Esophagus squamous epithelium (tissue), 5 donors: ENCODE results near the gene RBMS3. TPM values are rescaled to one million over a fixed set of nuclear protein-coding genes. Genes with fewer than 3 reads are reported as not detected.
A peak's percentile ranks its signal among the peaks of the same experiment; 100 is the strongest.

Experiments used
- DNase-seq: peaks from one replicate; lab custom pipeline; 2025; lab: John Stamatoyannopoulos, UW
- H3K27ac ChIP-seq, 4 donors: fragments of 200-600 bp; sonication (generic); one replicate each; pipeline ENCODE4 v1.5.1; 2016 to 2019; ENCODE audit warnings: mild to moderate bottlenecking in 1 of 4
- H3K27me3 ChIP-seq, 4 donors: fragments of 200-600 bp; sonication (generic); 1 replicate in 3 of 4; 2 replicates in 1 of 4; pipeline versions ENCODE4 v1.5.1 to v1.6.0; 2017 to 2021; ENCODE audit warnings: antibody characterized with exemption in 1 of 4
- H3K36me3 ChIP-seq, 3 donors: fragments of 200-600 bp; sonication (generic); one replicate each; pipeline ENCODE4 v1.5.1; 2016 to 2019
- H3K4me1 ChIP-seq, 3 donors: fragments of 200-600 bp; sonication (generic); one replicate each; pipeline ENCODE4 v1.5.1; 2017 to 2019
- H3K4me3 ChIP-seq, 4 donors: fragments of 200-600 bp; sonication (generic); 1 replicate in 3 of 4; 2 replicates in 1 of 4; pipeline ENCODE4 v1.5.1; 2016 to 2019; ENCODE audit warnings: mild to moderate bottlenecking in 2 of 4, moderate library complexity in 1 of 4
- H3K9me3 ChIP-seq, 3 donors: fragments of 200-600 bp; sonication (generic); one replicate each; pipeline ENCODE4 v1.5.1; 2016 to 2019
- CTCF ChIP-seq, 6 experiments: fragments of 450-650 bp in 4 of 6; fragments of 200-600 bp in 2 of 6; sonication (generic) in 2 of 6; IDR thresholded peaks; one replicate each; pipeline ENCODE4 v1.5.1; 2016 to 2019; ENCODE audit warnings: antibody characterized with exemption in 6 of 6, mild to moderate bottlenecking in 4 of 6, moderate library complexity in 4 of 6
- POLR2A ChIP-seq, 4 donors: fragments of 450-650 bp; IDR thresholded peaks; one replicate each; pipeline ENCODE4 v1.6.1; 2017; ENCODE audit warnings: antibody characterized with exemption in 4 of 4, mild to moderate bottlenecking in 4 of 4, moderate library complexity in 3 of 4
- WGBS, 2 donors: methylation state at CpG; one replicate each; pipeline ENCODE4 v1.1.5; 2018; 5-methylcytosine and 5-hydroxymethylcytosine counted together
- intact Hi-C: fragments of 100-400 bp; cut with DNase I; formaldehyde crosslinking; loops from one replicate; pipeline ENCODE4 v1.15.0; 2022
- total RNA-seq, 4 donors: library from RNA; depleted of rRNA; stranded (reverse); fragments of >200 nt; gene quantifications; one replicate each; pipeline ENCODE4 v1.1.0, GENCODE V29; 2016
- donor health status: DM: yes; HTN: yes; CAD: no.

The RBMS3 gene
- total RNA-seq, 4 donors from 2014 or later = 0.57 to 35.7 (median 6.1) TPM

- intact Hi-C loops = no loop called here
- no peak for DNase-seq
- WGBS, 2 donors = 70 to 85% methylated on average over 2 of the region's 2 CpGs
- Histone ChIP-seq H3K27me3 (no peaks in the 10 kb centered on the region), H3K4me3 (no peak overlapping the region), H3K4me1 (peaks cover 4 to 27% (median 16%) of the 10 kb centered on the region in 3 donors), H3K36me3 (no peaks in the 10 kb centered on the region), H3K27ac (no peak overlapping the region), H3K9me3 (no peaks in the 10 kb centered on the region)
- no peak for TF ChIP-seq POLR2A (IDR thresholded peaks at IDR 0.05)
- no peak for TF ChIP-seq CTCF (IDR thresholded peaks at IDR 0.05)
Measured at GRCh38 chr3:29690686-29691353, 409.9 kb downstream of the RBMS3 start.

GRCh38 chr3:29693863-29694262 is 413.0 kb downstream of the RBMS3 start:
- Histone ChIP-seq H3K9me3 (no peaks in the 10 kb centered on the region), H3K4me3 (no peak overlapping the region), H3K27me3 (no peaks in the 10 kb centered on the region), H3K36me3 (no peaks in the 10 kb centered on the region), H3K27ac (peak overlapping the region in 2 of 4 donors; percentile 63 to 83), H3K4me1 (peaks cover 5 to 36% (median 18%) of the 10 kb centered on the region in 3 donors)
- DNase-seq = no peak
- WGBS, 2 donors = 52 to 71% methylated on average over 1 of the region's 1 CpG
- TF ChIP-seq POLR2A (IDR thresholded peaks at IDR 0.05) (no peak), CTCF (IDR thresholded peaks at IDR 0.05) (no peak)
- intact Hi-C loops = no loop called here

GRCh38 chr3:29694331-29694730 is 413.5 kb downstream of the RBMS3 start:
- DNase-seq = no peak
- intact Hi-C loops = no loop called here

GRCh38 chr3:29694783-29695182 is 413.9 kb downstream of the RBMS3 start:
- Histone ChIP-seq H3K4me1 (peaks cover 5 to 36% (median 18%) of the 10 kb centered on the region in 3 donors), H3K4me3 (no peak overlapping the region), H3K27me3 (no peaks in the 10 kb centered on the region), H3K9me3 (no peaks in the 10 kb centered on the region), H3K27ac (peak overlapping the region in 3 of 4 donors; percentile 68 to 83 (median 72)), H3K36me3 (no peaks in the 10 kb centered on the region)
- intact Hi-C loops = no loop called here
- TF ChIP-seq CTCF (IDR thresholded peaks at IDR 0.05) = no peak
- no peak for TF ChIP-seq POLR2A (IDR thresholded peaks at IDR 0.05)
- 63 to 83% methylated on average over 1 of the region's 1 CpG for WGBS, 2 donors
- no peak for DNase-seq

More at GRCh38 chr3:29694331-29694730, 413.5 kb downstream of the RBMS3 start:
- WGBS, 2 donors = 75 to 76% methylated on average over 2 of the region's 2 CpGs
- Histone ChIP-seq H3K9me3 (no peaks in the 10 kb centered on the region), H3K36me3 (no peaks in the 10 kb centered on the region), H3K4me3 (no peak overlapping the region), H3K4me1 (peaks cover 5 to 36% (median 18%) of the 10 kb centered on the region in 3 donors), H3K27me3 (no peaks in the 10 kb centered on the region), H3K27ac (peak overlapping the region in 2 of 4 donors; percentile 63 to 83)
- TF ChIP-seq POLR2A (IDR thresholded peaks at IDR 0.05) = no peak
- TF ChIP-seq CTCF (IDR thresholded peaks at IDR 0.05) = no peak

GRCh38 chr3:29695201-29695600 is 414.3 kb downstream of the RBMS3 start:
- H3K9me3 ChIP-seq = no peaks in the 10 kb centered on the region
- peaks cover 5 to 36% (median 18%) of the 10 kb centered on the region in 3 donors for H3K4me1 ChIP-seq
- no peaks in the 10 kb centered on the region for H3K36me3 ChIP-seq
- WGBS, 2 donors = 81 to 97% methylated on average over 1 of the region's 1 CpG
- intact Hi-C loops = no loop called here
- TF ChIP-seq POLR2A (IDR thresholded peaks at IDR 0.05) = no peak
- TF ChIP-seq CTCF (IDR thresholded peaks at IDR 0.05) = no peak
- peak overlapping the region in 3 of 4 donors; percentile 68 to 83 (median 72) for H3K27ac ChIP-seq
- H3K4me3 ChIP-seq = no peak overlapping the region
- H3K27me3 ChIP-seq = no peaks in the 10 kb centered on the region
- DNase-seq = no peak
